Esophagus squamous epithelium (tissue), 4 donors: ENCODE results near the gene LCTL.

Experiments
- CTCF ChIP-seq, 6 experiments: fragments of 450-650 bp in 4 of 6; fragments of 200-600 bp in 2 of 6; sonication (generic) in 2 of 6; IDR thresholded peaks; one replicate each; pipeline ENCODE4 v1.5.1; 2016 to 2019; ENCODE audit warnings: antibody characterized with exemption in 6 of 6, mild to moderate bottlenecking in 4 of 6, moderate library complexity in 4 of 6
- POLR2A ChIP-seq, 4 donors: fragments of 450-650 bp; IDR thresholded peaks; one replicate each; pipeline ENCODE4 v1.6.1; 2017; ENCODE audit warnings: antibody characterized with exemption in 4 of 4, mild to moderate bottlenecking in 4 of 4, moderate library complexity in 3 of 4

DNA sequence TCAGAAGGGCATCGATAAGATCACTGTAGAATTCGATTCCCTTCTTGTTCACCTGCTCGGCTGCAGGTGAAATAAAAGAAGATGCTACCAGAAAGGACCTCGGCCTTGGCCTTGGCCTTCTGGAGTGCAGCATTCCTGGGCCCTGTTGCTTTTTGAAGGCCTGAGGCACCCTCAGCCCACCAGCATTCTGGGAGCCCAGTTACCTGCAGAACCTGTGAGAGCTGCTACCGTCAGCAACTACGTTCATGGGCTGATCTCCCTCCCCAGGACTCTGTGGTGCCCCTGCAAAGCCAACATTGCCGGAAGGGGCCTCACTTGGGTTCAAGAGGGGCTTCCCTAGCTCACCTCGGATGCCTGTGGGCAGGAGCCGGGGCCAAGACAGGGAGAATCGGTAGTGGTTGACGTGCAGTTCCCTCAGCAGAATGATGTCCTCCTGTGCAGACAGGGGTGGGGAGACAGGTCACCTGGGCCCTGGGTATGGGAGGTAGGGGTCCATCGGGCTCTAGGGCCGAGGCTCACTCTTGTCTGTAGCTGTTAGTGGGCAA, 2.2 kb downstream of the LCTL start:
- no peak for TF ChIP-seq CTCF (IDR thresholded peaks at IDR 0.05)
- TF ChIP-seq POLR2A (IDR thresholded peaks at IDR 0.05) = no peak
